GM19193 (cell line): ENCODE results near the gene MACROD2.

Source experiments
- POLR2A ChIP-seq: IDR thresholded peaks from 4 replicates; pipeline ENCODE4 v1.6.1; 2011; ENCODE audit not compliant: insufficient read depth, insufficient read length; ENCODE audit errors: extremely low read depth

MACROD2 gene

DNA sequence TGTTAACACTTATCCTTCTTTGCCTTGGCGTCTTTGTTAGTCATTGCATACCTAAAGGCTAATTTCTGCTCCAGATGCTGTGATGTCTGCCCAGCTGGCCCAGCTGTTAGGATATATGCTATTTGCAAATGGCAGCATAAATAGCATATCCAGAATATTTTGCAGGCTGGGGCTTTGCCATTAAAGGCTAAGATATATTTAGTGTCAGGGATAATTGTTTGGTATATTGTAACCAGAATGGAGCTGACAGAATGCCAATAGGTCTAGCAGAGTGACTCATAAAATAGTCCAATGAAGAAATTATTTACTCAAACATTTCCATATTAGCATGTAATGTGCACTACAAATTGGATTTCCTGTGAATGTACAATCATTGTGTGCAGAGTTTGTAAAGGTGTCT lies 926.2 kb downstream of the MACROD2 start:
- TF ChIP-seq POLR2A, result no peak

DNA sequence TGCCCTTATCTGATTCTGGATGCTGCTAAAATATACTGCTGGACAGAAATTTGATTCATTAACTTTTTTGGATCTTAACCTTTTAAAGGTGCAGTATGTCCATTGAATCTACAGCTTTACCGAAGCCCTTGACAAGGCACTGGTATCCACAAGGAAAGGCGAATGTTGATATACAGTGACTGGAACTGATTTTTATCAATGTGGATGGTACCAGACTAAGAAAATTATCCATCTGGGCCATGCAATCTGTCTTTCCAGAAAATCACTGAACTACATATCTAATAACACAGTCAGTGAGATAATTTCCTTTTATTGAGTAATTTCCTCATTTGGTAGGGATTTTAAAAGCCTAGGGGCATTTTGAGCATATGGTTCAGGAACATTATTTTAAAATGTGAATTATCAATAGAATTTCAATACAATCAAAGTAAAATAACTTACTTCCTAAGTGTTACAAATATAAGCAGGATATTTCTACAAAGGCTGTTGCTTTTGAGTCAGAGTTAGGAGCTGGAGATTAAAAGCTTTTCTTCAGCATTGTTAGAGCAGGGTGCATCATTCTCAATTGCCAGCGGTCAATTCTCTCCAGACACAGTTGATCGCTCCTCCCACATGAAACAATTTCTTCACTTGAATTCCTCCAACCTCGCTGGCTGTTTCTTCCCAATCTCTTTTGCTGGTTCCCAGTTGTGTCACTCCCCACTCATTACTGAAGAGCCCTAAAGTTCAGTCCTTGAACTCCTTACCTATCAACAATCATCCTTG lies 927.4 kb downstream of the MACROD2 start:
- no peak for TF ChIP-seq POLR2A

DNA sequence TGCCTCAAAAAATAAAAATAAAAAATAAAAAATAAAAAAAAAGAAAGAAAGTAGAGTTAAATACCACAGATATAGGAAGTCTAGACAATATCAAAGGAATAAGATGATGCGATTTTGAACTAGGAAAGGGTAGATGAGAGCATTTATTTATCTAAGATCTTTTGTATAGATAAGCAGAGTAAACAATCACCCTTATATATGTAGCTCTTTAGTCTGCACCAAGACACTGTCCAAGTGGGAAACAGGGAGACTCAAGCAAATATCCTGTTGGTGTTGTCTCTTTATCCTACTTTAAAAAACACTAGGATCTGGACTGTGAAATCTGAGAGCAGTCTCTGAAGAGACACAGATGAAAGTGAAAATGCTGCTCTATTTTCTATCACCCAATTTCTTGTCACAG lies 929.1 kb downstream of the MACROD2 start:
- no peak for TF ChIP-seq POLR2A

DNA sequence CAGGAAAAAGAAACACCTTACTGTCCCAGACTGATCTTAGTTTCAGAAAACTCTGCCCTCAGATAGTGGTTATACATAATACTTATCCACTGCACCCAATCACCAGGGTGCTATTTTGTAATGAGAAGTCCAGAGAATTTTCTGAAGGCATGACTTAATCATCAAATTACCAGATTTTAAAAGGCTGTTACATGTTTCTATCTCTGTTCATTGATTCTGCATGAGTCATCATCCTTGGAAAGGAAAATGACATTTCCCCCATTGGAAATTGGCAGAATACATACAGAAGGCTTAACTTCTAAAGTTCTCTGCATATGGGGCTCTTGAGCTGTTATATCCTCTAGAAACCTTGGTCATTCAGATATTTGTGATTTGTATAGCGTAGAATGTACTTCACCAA lies 930.0 kb downstream of the MACROD2 start:
- TF ChIP-seq POLR2A, result no peak

DNA sequence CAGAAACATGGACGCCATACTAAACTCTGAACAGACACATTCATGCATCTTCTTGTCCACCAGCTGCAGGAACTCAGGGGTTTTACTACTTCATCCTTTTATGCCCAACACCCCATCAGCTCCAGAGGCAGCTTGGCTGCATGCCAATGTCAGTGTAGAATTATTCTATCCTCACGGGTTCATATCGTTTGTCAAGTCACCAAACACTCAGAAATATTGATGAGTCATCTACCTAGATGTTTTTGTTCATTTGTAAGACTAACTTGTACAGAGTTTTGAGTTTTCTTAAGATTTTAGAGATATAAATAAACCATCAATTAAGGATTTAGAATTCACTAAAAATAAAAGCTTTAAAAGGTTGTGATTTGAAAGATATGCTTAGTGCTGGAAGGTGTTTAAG lies 932.8 kb downstream of the MACROD2 start:
- TF ChIP-seq POLR2A, result no peak

DNA sequence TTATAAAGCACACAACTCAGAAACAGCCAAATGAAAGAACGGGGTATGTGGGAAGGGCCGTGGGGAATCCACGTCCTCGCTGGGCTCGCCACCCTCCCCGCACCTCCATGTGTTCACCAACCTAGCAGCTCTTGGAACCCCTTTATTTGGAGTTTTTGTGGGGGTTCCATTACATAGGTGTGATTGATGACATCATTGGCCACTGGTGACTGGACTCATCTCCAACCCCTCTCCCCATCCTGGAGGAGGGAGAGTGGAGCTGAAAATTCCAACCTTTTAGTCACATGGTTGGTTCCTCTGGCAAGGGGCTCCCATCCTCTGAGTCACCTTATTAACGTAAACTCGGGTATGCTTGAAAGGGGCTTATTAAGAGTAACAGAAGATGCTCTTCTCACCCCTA lies 934.1 kb downstream of the MACROD2 start:
- no peak for TF ChIP-seq POLR2A

DNA sequence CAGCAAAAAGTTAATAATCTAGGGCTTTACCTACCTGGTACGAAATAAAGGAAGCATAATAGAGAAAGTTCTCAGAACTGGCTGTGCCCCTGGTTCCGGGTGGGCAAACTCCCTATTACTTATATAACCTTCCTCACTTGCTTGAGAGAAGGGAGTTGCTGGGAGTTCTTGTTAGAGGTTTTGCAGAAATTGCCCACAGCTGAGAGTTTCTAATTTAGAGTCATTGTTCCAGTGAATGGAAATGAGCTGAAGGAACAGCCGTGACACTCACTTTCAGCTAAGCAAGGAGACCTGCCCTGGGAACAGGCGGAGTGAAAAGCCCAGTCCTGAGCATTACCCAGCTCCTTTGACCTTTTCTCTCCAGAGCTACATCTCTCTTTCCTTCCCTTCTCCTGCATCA lies 936.7 kb downstream of the MACROD2 start:
- TF ChIP-seq POLR2A, result no peak

DNA sequence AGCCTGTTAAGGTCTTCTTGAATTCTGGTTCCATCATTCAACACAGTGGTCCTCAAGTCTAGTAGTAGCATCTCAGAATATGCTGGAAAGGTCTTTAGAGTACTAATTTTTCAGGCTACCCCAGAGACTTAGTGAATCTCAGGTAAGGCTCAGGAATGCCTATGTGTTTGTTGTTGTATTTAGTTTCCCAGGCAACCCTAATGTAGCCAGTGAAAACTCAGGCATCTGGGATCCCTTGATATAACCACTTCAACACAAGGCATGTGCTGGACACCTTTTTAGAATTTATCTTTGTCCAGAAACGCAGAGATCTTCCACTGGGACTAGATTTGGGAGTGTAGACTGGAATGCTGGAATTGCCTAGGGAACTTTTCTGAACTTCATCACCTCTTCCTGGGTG lies 940.0 kb downstream of the MACROD2 start:
- TF ChIP-seq POLR2A, result no peak

DNA sequence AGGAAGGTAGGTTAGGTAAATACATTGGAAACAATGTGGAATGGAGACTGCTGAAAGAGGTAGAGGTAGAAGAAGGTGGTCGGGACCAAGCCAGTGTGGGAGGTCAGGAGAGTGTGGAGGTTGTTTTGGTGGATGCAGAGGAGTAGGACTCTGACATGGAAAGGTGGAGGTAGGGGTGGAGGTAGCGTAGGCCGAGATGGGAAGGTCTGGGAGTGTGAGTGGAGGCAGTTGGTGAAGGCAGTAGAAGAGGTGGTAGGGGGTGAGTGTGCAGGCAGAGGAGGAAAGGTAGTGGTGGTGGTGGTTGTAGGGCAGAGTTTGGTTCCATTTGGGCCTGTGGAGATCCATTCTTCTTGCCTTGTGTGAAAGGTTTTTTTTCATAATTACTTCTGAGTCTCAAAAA lies 941.7 kb downstream of the MACROD2 start:
- no peak for TF ChIP-seq POLR2A

DNA sequence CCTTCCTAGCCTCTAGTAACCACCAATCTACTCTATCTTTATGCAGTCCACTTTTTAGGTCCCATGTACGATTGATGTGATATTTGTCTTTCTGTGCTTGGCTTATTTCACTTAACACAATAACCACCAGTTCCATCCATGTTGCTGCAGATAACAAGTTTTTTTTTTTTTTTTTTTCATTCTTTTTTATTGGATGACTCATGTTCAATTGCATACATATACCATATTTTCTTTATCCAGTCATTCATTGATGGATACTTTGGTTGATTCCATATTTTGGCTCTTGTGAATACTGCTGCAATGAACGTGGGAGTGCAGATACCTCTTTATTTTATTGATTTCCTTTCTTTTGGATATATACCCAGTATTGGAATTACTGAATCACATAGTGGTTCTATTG lies 942.5 kb downstream of the MACROD2 start:
- TF ChIP-seq POLR2A, result no peak

DNA sequence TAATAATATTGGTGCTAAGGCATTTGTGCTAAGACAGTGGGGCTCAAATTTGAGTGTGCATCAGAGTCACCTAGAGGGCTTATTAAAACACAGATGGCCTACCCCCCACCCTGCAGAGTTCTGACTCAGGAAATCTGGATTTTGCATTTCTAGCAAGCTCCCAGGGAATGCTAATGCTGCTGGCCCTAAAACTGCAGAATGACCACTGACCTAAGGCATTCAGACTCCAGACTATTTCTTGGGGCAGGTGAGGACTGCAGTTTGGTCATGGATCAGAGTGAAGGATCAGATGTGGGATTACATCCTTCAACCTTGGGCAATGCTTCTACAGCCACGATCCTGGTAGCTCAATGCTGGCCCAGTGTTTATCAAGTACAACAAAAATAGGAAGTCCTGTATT lies 952.2 kb downstream of the MACROD2 start:
- no peak for TF ChIP-seq POLR2A

DNA sequence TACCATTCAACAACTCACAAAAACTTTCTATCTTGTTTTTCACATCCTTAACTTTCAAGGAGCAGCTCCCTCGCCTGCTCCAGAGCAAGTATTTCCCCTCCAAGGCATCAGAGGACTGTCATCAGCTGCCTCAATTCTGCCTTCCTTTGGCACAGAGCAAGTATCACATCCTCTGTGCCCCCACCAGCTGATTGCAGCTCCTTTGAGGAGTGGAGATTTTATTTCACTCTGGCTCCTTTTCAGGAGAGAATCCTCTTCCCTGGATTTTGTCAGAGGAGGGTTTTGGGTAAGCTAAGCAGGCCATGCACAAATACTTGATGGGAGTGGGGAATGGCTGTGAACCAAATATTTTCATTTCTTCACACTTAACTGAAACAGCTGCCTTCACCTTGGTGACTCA lies 952.6 kb downstream of the MACROD2 start:
- TF ChIP-seq POLR2A, result no peak

DNA sequence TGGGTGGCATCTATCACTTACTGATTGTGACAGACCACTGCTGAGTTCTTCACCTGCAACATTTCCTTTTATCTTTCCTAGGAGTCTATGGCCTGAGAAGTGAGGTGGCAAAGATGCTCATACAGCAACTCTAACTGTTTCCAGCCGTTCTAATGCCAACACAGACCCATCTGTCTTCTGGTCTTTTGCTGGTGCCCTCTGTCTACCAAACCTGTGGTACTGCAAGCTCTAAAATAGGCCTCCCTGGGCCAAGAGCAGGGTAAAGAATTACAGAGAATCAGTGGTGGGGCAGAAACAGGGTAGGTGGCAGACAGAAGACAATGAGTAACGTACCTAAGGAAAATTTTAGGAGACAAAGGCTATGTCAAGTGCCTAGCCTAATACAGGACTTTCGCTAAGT lies 953.1 kb downstream of the MACROD2 start:
- TF ChIP-seq POLR2A, result no peak

DNA sequence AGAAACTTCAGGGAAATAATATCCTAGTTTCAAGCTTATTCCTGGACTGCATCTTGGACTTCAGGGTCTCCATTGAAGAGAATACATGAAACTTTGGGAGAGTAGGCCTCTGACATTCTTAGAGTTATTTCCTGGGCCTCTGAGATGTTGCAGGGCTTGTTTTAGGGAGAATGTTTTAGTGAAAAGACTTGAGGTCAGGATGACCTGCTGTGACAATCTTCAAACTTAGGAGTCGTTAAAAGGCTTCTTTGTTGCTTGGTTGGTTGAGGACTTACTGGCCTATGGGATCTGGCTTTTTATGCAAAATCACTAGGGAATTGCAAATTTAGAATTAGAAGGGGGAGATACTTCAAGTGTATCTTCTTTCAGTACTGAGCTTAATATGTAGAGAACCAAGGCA lies 955.3 kb downstream of the MACROD2 start:
- no peak for TF ChIP-seq POLR2A

DNA sequence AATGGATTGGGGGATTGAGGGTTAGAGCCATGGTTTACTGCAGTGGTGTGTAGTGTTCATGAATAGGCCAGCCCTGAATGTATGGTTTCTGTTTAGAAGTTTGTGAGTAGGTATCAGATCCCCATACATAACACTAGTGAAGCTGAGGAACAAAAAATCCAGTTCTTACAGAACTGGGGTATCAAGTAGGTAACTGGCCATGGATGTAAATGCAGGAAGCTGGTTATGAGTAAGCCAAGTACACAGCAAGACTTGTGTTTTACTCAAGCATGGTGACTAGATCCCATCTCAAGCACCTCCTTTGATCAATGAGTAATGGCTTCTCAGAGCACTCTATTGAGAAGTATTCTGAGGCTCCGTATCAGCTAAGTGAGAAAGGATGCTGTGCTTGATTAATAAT lies 955.8 kb downstream of the MACROD2 start:
- no peak for TF ChIP-seq POLR2A

DNA sequence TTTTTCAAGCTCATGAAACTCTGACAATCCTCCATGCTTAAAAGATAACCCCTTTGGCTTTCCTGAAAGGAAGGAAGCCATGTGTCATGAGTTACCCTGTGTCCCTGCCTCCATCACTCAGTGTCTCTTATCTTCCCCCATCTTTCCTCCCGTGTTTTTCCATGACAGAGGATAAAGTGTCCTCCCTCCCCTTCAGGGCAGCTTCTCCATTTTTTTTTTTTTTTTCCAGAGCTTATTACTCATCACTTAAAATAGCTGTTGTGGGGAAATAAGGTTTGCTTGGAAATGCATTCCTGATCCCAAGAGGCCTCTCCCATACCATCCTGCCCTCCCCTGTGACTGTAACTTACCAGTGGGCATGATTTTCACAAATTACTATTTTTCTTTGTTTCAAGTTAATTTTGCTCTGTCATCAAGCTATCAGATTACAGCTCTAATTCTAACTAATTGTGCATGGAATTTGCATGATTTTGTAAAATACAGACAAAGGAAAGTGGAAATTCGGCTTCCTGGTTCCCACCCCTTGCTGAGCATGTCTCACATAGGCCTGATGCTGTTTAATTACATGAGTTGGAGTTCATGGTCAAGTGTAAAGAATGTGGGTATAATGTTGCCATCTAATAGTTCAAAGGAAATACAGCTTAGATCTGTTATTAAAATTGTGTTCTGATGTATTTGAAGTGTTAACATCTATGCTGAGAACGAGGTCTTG lies 956.5 kb downstream of the MACROD2 start:
- TF ChIP-seq POLR2A, result no peak

DNA sequence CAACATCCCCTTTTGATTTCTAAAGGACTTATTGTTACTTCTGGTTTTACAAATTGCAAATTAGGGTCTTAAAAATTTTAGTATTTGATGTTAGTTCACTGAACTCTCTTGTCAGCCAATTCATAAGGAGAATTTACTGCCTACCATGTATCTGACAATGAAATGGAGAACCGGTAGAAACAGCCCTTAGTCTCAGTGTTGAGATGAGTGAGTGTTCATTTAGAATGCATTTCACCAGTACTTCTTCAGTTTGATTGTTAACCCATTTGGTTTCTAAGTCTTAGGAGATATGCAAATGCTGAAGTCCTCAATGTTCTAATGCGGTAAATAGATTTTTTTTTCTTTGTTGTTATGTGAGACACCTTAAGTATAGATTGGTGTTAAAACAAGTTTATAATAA lies 958.4 kb downstream of the MACROD2 start:
- TF ChIP-seq POLR2A, result no peak

DNA sequence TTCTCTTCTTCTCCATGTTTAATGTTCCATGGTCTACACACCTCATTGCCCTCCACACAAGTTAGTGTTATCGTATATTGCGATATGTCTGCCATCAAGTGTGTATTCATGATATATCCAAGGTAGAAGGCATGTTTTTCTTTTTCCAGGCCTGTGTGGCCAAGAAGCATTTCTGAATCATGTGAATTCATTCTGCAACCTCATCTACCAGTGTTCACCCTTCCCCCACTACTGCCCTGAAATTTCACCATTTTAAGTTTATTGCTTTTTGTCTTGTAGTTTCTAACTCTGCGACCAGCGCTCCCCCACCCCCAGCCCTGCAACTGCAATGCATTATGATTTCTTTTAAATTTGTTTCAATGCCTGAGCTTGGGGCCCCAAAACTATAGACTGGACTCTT lies 960.1 kb downstream of the MACROD2 start:
- no peak for TF ChIP-seq POLR2A

DNA sequence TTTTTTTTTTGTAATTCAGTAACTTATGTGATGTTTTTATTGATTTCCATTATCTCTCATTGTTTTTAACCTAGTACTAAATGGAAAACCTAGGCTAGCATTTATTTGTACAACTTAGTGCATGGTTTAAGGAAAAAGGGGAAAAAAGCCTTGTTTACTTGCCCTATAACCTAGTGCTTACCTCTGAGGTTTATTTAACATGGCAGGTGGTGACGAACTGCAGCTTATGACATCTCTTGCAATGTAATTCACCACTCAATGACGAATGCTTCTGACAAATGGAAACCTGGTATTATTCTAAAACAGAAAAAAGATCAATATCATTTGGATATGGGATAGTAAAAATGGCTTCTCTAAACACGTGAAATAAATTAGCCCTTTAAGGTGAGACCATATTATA lies 960.7 kb downstream of the MACROD2 start:
- TF ChIP-seq POLR2A, result no peak
